A549 treated with GW870086 at 1 μM for 4 hours (cell line): ENCODE measurements around the gene OR51A2. TPM values are rescaled to one million over a fixed set of nuclear protein-coding genes. Genes with fewer than 3 reads are reported as not detected.

ENCODE experiments used
- total RNA-seq: library from RNA; stranded (reverse); fragments of 200-300 nt; extraction: Qiagen RNA extraction; gene quantifications from 5 replicates; pipeline ENCODE4 v1.2.3, GENCODE V29; 2022; ENCODE audit warnings: low read depth

OR51A2 gene, protein sequence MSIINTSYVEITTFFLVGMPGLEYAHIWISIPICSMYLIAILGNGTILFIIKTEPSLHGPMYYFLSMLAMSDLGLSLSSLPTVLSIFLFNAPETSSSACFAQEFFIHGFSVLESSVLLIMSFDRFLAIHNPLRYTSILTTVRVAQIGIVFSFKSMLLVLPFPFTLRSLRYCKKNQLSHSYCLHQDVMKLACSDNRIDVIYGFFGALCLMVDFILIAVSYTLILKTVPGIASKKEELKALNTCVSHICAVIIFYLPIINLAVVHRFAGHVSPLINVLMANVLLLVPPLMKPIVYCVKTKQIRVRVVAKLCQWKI
- not detected in 5 replicates for total RNA-seq

DNA sequence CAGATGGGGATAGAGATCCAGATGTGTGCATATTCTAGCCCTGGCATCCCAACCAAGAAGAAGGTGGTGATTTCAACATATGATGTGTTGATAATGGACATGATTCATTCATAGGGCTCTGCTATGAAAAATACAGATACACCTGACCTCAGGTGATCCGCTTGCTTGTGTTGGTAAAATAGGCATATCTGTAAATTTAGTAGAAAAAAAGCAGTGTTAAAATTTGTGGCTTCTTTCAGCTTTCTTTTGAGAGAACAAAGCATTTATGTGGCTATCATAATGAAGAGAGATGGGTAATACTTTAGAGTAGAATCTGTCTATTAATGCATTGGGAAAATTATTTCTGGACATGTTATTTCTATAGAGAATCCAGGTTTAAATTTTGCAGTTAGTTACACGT, at the start of gene OR51A2:
Gene OR51A2 (minus strand): TSS at position 101 of the 400 bp plus-strand sequence. CDS start 0 bp downstream, at position 101.

DNA sequence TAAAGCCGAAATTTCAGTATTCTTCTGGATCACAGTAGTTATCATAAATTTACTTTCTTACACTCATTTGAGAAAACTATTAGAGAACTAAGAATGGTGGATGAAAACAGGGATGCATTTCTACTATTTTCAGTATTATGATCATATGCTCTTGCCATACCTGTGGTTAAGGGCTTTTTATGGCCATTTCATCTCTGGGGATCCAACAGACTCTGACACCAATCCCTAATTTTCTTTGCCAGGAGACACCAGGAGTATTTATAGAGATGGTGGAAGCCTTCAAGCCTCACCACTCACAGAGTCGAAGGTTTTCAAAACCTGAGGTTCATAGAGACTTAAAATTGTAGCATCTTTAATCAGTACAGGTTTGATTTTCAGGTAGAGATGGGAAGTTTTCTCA, 39.0 kb upstream of the OR51A2 start, which contains the start of gene OR51L1:
Gene OR51L1 (plus strand): TSS at position 301 of the 400 bp plus-strand sequence. CDS start 4,132 bp downstream, outside the sequence.

DNA sequence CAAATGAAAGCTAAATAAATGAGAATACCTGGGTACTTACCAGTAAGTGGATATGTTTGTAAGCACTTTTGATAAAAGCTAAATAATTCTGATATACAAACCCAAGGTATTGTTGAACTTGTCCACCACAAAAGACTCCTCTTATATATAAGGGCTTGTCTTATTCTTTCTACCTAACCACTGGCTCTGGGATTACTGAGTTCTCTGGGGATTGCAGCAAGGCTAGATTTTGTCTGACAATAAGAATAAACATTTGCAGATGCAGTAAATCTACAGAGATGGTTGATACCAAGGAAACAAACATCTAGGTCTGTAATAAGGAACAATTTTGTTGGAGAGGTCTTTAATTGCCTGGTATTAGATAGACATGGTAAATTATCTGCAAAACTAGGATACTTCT, 8.0 kb downstream of the OR51A2 start, which contains the start of gene OR51A4:
Gene OR51A4 (minus strand): TSS at position 101 of the 400 bp plus-strand sequence. CDS start 505 bp downstream, outside the sequence.

DNA sequence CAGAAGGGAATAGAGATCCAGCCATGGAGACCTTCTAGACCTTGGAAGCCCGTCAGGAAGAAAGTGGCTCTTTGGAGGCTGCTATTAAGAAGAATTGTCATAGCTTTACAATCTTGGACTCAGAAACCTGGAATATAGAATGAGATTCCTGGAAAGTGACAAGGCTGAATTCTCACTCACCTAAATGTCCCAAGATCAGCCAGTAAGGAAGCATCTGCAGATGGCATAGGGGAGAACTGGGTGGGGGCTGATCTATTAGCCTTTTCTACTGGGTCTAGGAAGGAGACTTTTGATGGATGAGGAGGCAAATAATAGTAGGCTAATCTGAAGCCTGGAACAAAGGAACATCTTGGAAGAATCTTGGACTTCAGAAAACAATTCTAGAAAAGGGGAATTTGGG, 31.3 kb downstream of the OR51A2 start, which contains the start of gene OR51G1:
Gene OR51G1 (minus strand): TSS at position 101 of the 400 bp plus-strand sequence. CDS start 0 bp downstream, at position 101.

DNA sequence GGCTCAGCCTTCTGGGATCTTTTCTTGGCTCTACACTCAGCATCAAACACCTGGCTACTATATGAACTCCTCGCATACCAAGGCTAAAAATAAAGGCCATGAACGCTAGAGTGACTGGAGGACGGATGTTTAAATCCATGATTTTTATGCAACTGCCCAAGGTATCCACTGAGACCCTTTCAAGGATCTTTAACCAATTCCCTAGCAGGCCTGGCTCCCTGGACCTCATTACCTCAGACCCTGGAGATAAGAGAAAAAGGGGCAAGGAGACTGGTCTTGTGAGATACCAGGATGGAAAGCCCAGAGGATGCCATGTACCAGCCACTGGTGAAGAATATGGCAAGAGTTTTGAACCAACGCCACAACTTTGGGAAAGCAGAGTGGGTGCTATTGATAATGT, 36.3 kb downstream of the OR51A2 start, which contains the start of gene OR51G2:
Gene OR51G2 (minus strand): TSS at position 101 of the 400 bp plus-strand sequence. CDS start 3,687 bp downstream, outside the sequence.

Other genes starting within 250 kb of the OR51A2 start
- gene OR51F1, start 185.8 kb downstream of the OR51A2 start, total RNA-seq: not detected in 5 replicates
- gene OR52R1, start 151.3 kb downstream of the OR51A2 start, total RNA-seq: not detected in 5 replicates
- gene OR51F2, start 134.4 kb downstream of the OR51A2 start, total RNA-seq: not detected in 5 replicates
- not detected in 5 replicates for gene OR51S1, start 106.5 kb downstream of the OR51A2 start, total RNA-seq
- gene OR51T1, start 73.8 kb downstream of the OR51A2 start, total RNA-seq: not detected in 5 replicates
- not detected in 5 replicates for gene OR51A7, start 51.9 kb downstream of the OR51A2 start, total RNA-seq
- not detected in 5 replicates for gene OR51G2, start 36.4 kb downstream of the OR51A2 start, total RNA-seq
- not detected in 5 replicates for gene OR51G1, start 31.4 kb downstream of the OR51A2 start, total RNA-seq
- gene OR51A4, start 8.1 kb downstream of the OR51A2 start, total RNA-seq: not detected in 5 replicates
- gene OR51L1, start 39.1 kb upstream of the OR51A2 start, total RNA-seq: not detected in 5 replicates
- not detected in 5 replicates for gene OR52J3, start 90.8 kb upstream of the OR51A2 start, total RNA-seq
- not detected in 5 replicates for gene OR52E2, start 103.9 kb upstream of the OR51A2 start, total RNA-seq
- gene OR52E1, start 113.9 kb upstream of the OR51A2 start, total RNA-seq: not detected in 5 replicates
- gene OR52A5, start 182.6 kb upstream of the OR51A2 start, total RNA-seq: not detected in 5 replicates
- not detected in 5 replicates for gene OR52A1, start 199.0 kb upstream of the OR51A2 start, total RNA-seq
- not detected in 5 replicates for gene OR51V1, start 245.0 kb upstream of the OR51A2 start, total RNA-seq